ENCODE data around the gene RSBN1L. TPM values are rescaled to one million over a fixed set of nuclear protein-coding genes. Genes with fewer than 3 reads are reported as not detected.

RSBN1L gene
- total RNA-seq, 2 donors from 2014 or later: 20.1 to 25.5 TPM

DNA sequence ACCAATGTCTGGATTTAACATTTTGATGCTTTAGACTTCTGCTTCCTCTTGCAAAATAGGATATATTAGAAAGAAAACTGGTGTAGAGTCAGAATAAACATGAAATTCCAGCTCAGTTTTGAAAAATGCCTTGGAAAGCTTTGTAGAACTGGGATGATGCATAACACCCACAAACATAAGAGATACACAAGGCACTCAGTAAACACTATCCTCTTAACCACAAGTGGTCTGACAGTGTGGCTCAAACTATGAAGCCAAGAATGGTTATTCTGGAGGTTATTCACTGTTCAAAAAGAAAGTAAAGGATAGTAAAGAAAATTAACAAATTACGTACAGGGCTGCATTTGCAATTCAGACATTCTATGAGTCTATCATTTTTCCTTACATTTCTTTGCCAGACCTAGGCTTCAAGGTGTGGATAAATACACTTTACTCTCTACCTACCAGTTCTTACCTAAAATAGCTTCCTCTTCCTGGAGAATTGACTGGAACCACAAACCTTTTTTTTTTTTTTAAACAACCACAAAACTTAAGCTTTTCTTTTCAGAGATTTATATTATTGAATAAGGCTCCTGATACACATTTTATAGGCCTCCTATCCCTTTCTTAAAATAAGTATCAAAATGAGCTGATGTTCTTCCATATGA lies 9.0 kb upstream of the RSBN1L start:
- peak overlapping the region; percentile 68 for H3K27ac ChIP-seq
- intact Hi-C loops (cut with DNase I): no loop called here

DNA sequence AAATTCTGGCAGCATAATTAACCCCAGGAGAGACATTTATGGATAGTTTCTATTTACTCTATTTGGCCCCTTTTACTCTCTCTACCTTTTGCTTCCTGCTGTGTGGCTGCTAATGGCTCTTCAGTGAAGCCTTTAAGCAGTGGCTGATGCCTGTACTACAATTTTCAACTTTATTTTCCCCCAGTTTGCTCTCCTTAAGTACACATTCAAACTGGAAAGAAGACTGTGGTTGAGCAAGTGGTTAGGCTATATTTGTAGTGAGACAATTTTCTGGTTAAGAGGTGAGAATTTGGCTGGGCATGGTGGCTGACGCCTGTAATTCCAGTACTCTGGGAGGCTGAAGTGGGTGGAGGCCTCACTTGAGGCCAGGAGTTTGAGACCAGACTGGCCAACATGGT lies 8.5 kb upstream of the RSBN1L start:
- intact Hi-C loops (cut with DNase I): no loop called here
- Histone ChIP-seq H3K9ac (ENCODE audit: low read depth in 2 of 2, low read length in 2 of 2) (peak overlapping the region in 1 of 2 donors; percentile 1), H3K27ac (peak overlapping the region; percentile 68), H3K27me3 (no peaks in the 10 kb centered on the region), H3K9me3 (no peaks in the 10 kb centered on the region), H3K4me3 (no peak overlapping the region), H3K36me3 (no peaks in the 10 kb centered on the region), H3K4me1 (peaks cover 15% of the 10 kb centered on the region)
- TF ChIP-seq, protein P1, sequence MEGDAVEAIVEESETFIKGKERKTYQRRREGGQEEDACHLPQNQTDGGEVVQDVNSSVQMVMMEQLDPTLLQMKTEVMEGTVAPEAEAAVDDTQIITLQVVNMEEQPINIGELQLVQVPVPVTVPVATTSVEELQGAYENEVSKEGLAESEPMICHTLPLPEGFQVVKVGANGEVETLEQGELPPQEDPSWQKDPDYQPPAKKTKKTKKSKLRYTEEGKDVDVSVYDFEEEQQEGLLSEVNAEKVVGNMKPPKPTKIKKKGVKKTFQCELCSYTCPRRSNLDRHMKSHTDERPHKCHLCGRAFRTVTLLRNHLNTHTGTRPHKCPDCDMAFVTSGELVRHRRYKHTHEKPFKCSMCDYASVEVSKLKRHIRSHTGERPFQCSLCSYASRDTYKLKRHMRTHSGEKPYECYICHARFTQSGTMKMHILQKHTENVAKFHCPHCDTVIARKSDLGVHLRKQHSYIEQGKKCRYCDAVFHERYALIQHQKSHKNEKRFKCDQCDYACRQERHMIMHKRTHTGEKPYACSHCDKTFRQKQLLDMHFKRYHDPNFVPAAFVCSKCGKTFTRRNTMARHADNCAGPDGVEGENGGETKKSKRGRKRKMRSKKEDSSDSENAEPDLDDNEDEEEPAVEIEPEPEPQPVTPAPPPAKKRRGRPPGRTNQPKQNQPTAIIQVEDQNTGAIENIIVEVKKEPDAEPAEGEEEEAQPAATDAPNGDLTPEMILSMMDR (IDR thresholded peaks at IDR 0.05): no peak
- peak; percentile 16 for DNase-seq

More for the DNA sequence above, 9.0 kb upstream of the RSBN1L start:
- peak; percentile 15 for DNase-seq
- H3K4me3 ChIP-seq: no peak overlapping the region
- no peaks in the 10 kb centered on the region for H3K9me3 ChIP-seq
- H3K4me1 ChIP-seq: peaks cover 15% of the 10 kb centered on the region
- no peaks in the 10 kb centered on the region for H3K36me3 ChIP-seq
- H3K9ac ChIP-seq (ENCODE audit: low read depth in 2 of 2, low read length in 2 of 2): peak overlapping the region in 1 of 2 donors; percentile 56
- H3K27me3 ChIP-seq: no peaks in the 10 kb centered on the region
- TF ChIP-seq, protein P1 (IDR thresholded peaks at IDR 0.05): no peak

DNA sequence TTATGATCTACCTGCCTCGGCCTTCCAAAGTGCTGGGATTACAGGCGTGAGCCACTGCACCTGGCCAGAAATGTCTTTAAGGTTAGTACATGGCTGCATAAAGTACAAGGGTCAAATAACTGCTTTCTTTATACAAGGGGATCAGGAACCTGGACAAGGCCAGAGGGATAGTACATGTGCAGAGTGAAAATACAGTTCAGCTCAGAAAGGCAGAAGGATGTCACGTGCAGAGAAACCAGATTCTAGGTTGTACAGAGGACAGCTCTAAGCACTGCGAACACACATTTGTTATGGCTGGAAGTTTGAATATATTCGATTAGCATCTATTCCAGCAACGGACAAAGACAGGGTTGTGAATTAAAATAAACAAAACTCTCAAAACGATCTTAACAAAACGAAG lies 6.0 kb upstream of the RSBN1L start:
- Histone ChIP-seq H3K4me3 (no peak overlapping the region), H3K4me1 (peaks cover 15% of the 10 kb centered on the region), H3K36me3 (no peaks in the 10 kb centered on the region), H3K9me3 (no peaks in the 10 kb centered on the region), H3K27me3 (no peaks in the 10 kb centered on the region), H3K9ac (ENCODE audit: low read depth in 2 of 2, low read length in 2 of 2) (no peak overlapping the region), H3K27ac (peak overlapping the region; percentile 18)
- DNase-seq: no peak
- TF ChIP-seq, protein P1 (IDR thresholded peaks at IDR 0.05): no peak
- intact Hi-C loops (cut with DNase I): no loop called here

DNA sequence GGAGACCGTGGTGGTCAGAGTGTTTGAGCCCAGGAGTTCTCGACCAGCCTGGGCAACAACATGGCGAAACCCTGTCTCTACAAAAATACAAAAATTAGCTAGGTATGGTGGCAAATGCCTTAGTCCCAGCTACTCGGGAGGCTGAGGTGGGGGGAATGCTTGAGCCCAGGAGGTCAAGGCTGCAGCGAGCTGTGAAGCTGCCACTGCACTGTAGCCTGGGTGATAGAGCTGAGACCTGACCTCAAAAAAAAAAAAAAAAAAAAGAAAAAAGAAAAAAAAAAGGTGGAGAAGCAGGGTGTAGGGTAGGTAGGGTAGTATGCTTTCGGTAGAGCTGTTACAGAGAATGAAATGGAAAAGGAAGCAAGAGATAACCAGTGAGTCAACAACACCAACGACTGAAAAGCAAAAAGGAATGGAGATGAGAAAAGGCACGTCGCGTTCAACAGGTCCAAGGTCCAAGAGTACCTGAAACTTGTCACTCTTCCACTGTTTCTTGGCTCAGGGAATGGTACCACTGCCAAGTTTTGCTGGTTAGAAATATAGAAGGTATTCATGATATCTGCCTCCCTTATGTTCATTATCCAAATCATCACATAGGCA lies 4.3 kb upstream of the RSBN1L start:
- DNase-seq: peak; percentile 76
- H3K27ac ChIP-seq: peak overlapping the region; percentile 61
- TF ChIP-seq, protein P1 (IDR thresholded peaks at IDR 0.05): no peak
- peak overlapping the region in 1 of 2 donors; percentile 75 for H3K9ac ChIP-seq (ENCODE audit: low read depth in 2 of 2, low read length in 2 of 2)
- H3K9me3 ChIP-seq: no peaks in the 10 kb centered on the region
- peaks cover 10% of the 10 kb centered on the region for H3K4me1 ChIP-seq
- H3K36me3 ChIP-seq: no peaks in the 10 kb centered on the region
- no peak overlapping the region for H3K4me3 ChIP-seq
- intact Hi-C loops (cut with DNase I): no loop called here
- H3K27me3 ChIP-seq: no peaks in the 10 kb centered on the region

DNA sequence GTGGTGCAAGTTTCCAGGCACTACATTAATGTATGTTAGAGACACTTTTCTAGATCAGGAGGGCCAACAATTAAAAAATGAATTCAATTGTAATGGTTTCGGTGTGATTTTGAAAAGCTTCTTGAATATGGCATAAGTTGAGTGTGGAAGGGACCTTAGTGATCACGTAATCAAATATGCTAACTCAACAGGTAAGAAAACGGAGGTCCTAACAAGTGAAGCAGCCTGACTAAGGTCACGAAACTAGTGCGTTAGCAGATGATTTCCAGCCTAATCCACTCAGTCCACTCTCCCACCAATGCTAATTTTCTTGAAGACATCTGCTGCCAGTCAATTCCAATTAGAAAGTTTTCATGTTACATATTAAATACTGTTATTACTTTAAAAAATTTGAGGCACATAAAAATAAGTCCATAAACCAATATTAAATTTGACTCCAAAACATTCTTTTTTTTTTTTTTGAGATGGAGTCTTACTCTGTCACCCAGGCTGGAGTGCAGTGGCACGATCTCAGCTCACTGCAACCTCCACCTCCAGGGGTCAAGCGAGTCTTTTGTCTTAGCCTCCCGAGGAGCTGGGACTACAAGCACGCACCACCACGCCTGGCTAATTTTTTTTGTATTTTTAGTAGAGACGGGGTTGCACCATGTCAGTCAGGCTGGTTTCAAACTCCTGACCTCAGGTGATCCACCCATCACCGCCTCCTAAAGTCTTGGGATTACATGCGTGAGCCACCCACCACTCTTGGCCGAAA lies 2.3 kb upstream of the RSBN1L start:
- H3K4me3 ChIP-seq: peak overlapping the region; percentile 61
- H3K9me3 ChIP-seq: no peaks in the 10 kb centered on the region
- H3K27me3 ChIP-seq: no peaks in the 10 kb centered on the region
- H3K27ac ChIP-seq: peak overlapping the region; percentile 61
- H3K36me3 ChIP-seq: no peaks in the 10 kb centered on the region
- TF ChIP-seq, protein P1 (IDR thresholded peaks at IDR 0.05): no peak
- H3K4me1 ChIP-seq: no peaks in the 10 kb centered on the region
- DNase-seq: no peak
- peak overlapping the region in 1 of 2 donors; percentile 15 for H3K9ac ChIP-seq (ENCODE audit: low read depth in 2 of 2, low read length in 2 of 2)
- intact Hi-C loops (cut with DNase I): no loop called here
